KOPT-K1 (cell line): ENCODE results near the gene ZNF148.

Source experiments
- H3K27ac ChIP-seq: fragments of 200-600 bp; sonication (generic); 2 replicates; pipeline ENCODE4 v1.5.1; 2016; ENCODE audit warnings: antibody characterized with exemption, mild to moderate bottlenecking, low read depth, low read length; ENCODE audit not compliant: poor library complexity, severe bottlenecking
- H3K36me3 ChIP-seq: fragments of 200-600 bp; sonication (generic); 2 replicates; pipeline ENCODE4 v1.5.1; 2017; ENCODE audit warnings: antibody characterized with exemption, mild to moderate bottlenecking, low read length, moderate library complexity; ENCODE audit not compliant: insufficient read depth
- H3K9me3 ChIP-seq: fragments of 200-600 bp; sonication (generic); 2 replicates; pipeline ENCODE4 v1.5.1; 2017; ENCODE audit warnings: antibody characterized with exemption, low read length, mild to moderate bottlenecking; ENCODE audit not compliant: insufficient read depth, poor library complexity, severe bottlenecking

The ZNF148 gene

GRCh38 chr3:125250973-125251372, 124.2 kb downstream of the ZNF148 start:
- 0 out of 2 replicates have a peak, but pooled peaks cover 7% of the 10 kb centered on the region for H3K36me3 ChIP-seq
- H3K9me3 ChIP-seq = no peaks in the 10 kb centered on the region
- no peak overlapping the region for H3K27ac ChIP-seq

- Histone ChIP-seq H3K36me3 (peaks cover 3% of the 10 kb centered on the region), H3K27ac (no peak overlapping the region)
Measured at GRCh38 chr3:125246237-125246636, 128.9 kb downstream of the ZNF148 start.

GRCh38 chr3:125245521-125245920, 129.6 kb downstream of the ZNF148 start:
- no peak overlapping the region for H3K27ac ChIP-seq
- H3K9me3 ChIP-seq = no peaks in the 10 kb centered on the region
- peaks cover 3% of the 10 kb centered on the region for H3K36me3 ChIP-seq

More at GRCh38 chr3:125246237-125246636, 128.9 kb downstream of the ZNF148 start:
- no peaks in the 10 kb centered on the region for H3K9me3 ChIP-seq

- H3K9me3 ChIP-seq = no peaks in the 10 kb centered on the region
- H3K36me3 ChIP-seq = peaks cover 12% of the 10 kb centered on the region
- H3K27ac ChIP-seq = no peak overlapping the region
Measured at GRCh38 chr3:125240496-125240895, 134.6 kb downstream of the ZNF148 start.

- no peak overlapping the region for H3K27ac ChIP-seq
- peaks cover 9% of the 10 kb centered on the region for H3K36me3 ChIP-seq
- H3K9me3 ChIP-seq = no peaks in the 10 kb centered on the region
Measured at GRCh38 chr3:125239266-125239665, 135.9 kb downstream of the ZNF148 start.

GRCh38 chr3:125238759-125239158, 136.4 kb downstream of the ZNF148 start:
- H3K36me3 ChIP-seq = peaks cover 9% of the 10 kb centered on the region
- no peaks in the 10 kb centered on the region for H3K9me3 ChIP-seq
- H3K27ac ChIP-seq = no peak overlapping the region

- Histone ChIP-seq H3K9me3 (no peaks in the 10 kb centered on the region), H3K27ac (no peak overlapping the region), H3K36me3 (peaks cover 31% of the 10 kb centered on the region)
Measured at GRCh38 chr3:125236331-125236903, 138.7 kb downstream of the ZNF148 start.

- Histone ChIP-seq H3K36me3 (peaks cover 42% of the 10 kb centered on the region), H3K9me3 (no peaks in the 10 kb centered on the region), H3K27ac (no peak overlapping the region)
Measured at GRCh38 chr3:125234831-125235230, 140.3 kb downstream of the ZNF148 start.

GRCh38 chr3:125232401-125232800, 142.7 kb downstream of the ZNF148 start:
- Histone ChIP-seq H3K36me3 (peaks cover 53% of the 10 kb centered on the region), H3K27ac (no peak overlapping the region), H3K9me3 (no peaks in the 10 kb centered on the region)

GRCh38 chr3:125231895-125232294, 143.2 kb downstream of the ZNF148 start:
- peaks cover 52% of the 10 kb centered on the region for H3K36me3 ChIP-seq
- H3K27ac ChIP-seq = no peak overlapping the region
- no peaks in the 10 kb centered on the region for H3K9me3 ChIP-seq

- H3K36me3 ChIP-seq = peaks cover 50% of the 10 kb centered on the region
- no peaks in the 10 kb centered on the region for H3K9me3 ChIP-seq
Measured at GRCh38 chr3:125229707-125230106, 145.4 kb downstream of the ZNF148 start.

GRCh38 chr3:125229168-125229567, 146.0 kb downstream of the ZNF148 start:
- H3K9me3 ChIP-seq = no peaks in the 10 kb centered on the region
- H3K36me3 ChIP-seq = peaks cover 50% of the 10 kb centered on the region
- H3K27ac ChIP-seq = no peak overlapping the region

More at GRCh38 chr3:125229707-125230106, 145.4 kb downstream of the ZNF148 start:
- H3K27ac ChIP-seq = no peak overlapping the region

- H3K9me3 ChIP-seq = no peaks in the 10 kb centered on the region
- no peak overlapping the region for H3K27ac ChIP-seq
- no peaks in the 10 kb centered on the region for H3K36me3 ChIP-seq
Measured at GRCh38 chr3:125221831-125222230, 153.3 kb downstream of the ZNF148 start.

- H3K36me3 ChIP-seq = no peaks in the 10 kb centered on the region
- no peaks in the 10 kb centered on the region for H3K9me3 ChIP-seq
- H3K27ac ChIP-seq = no peak overlapping the region
Measured at GRCh38 chr3:125220727-125221429, 154.2 kb downstream of the ZNF148 start.

- Histone ChIP-seq H3K9me3 (no peaks in the 10 kb centered on the region), H3K27ac (no peak overlapping the region)
Measured at GRCh38 chr3:125220183-125220582, 154.9 kb downstream of the ZNF148 start.

GRCh38 chr3:125219261-125219701, 155.8 kb downstream of the ZNF148 start:
- Histone ChIP-seq H3K36me3 (no peaks in the 10 kb centered on the region), H3K9me3 (no peaks in the 10 kb centered on the region), H3K27ac (no peak overlapping the region)

More at GRCh38 chr3:125220183-125220582, 154.9 kb downstream of the ZNF148 start:
- no peaks in the 10 kb centered on the region for H3K36me3 ChIP-seq
